Limb (tissue), 2 donors: ENCODE measurements around the gene SLC11A2.
"Not testable (repeated sequence)": the region's sequence is repeated elsewhere in the genome, so short reads cannot be mapped to it uniquely, and the experiment has no call there.

ENCODE experiments used
- DNase-seq, 2 donors: peaks; one replicate each; pipeline ENCODE4 v3.0.0-alpha.2; 2016; ENCODE audit errors: extremely low spot score in 2 of 2

The SLC11A2 gene

GRCh38 chr12:50949801-50950302 lies 76.3 kb downstream of the SLC11A2 start:
- DNase-seq: no peak

- DNase-seq: no peak
These were observed 77.4 kb downstream of the SLC11A2 start for GRCh38 chr12:50948798-50949197.

- no peak for DNase-seq
These were observed 78.1 kb downstream of the SLC11A2 start for GRCh38 chr12:50947933-50948626.

- no peak for DNase-seq
These were observed 88.5 kb downstream of the SLC11A2 start for GRCh38 chr12:50937653-50938052.

GRCh38 chr12:50936821-50937530 lies 89.2 kb downstream of the SLC11A2 start:
- no peak for DNase-seq

- no peak for DNase-seq
These were observed 91.0 kb downstream of the SLC11A2 start for GRCh38 chr12:50934981-50935807.

- no peak for DNase-seq
These were observed 91.8 kb downstream of the SLC11A2 start for GRCh38 chr12:50934371-50934851.

GRCh38 chr12:50933459-50934124 lies 92.6 kb downstream of the SLC11A2 start:
- no peak for DNase-seq

- DNase-seq: no peak
These were observed 93.3 kb downstream of the SLC11A2 start for GRCh38 chr12:50932787-50933280.

- DNase-seq: not testable (repeated sequence)
These were observed 95.7 kb downstream of the SLC11A2 start for GRCh38 chr12:50930477-50930876.

GRCh38 chr12:50929831-50930230 lies 96.4 kb downstream of the SLC11A2 start:
- no peak for DNase-seq
